Sigmoid colon (tissue), 7 donors: ENCODE data around the gene ANO1. TPM values are rescaled to one million over a fixed set of nuclear protein-coding genes. Genes with fewer than 3 reads are reported as not detected.

Experiments used
- DNase-seq: peaks from one replicate; pipeline ENCODE4 v3.0.0-alpha.2; 2019
- H3K27ac ChIP-seq, 4 donors: fragments of 200-600 bp; sonication (generic); one replicate each; pipeline ENCODE4 v1.5.1; 2016 to 2019; ENCODE audit warnings: mild to moderate bottlenecking in 1 of 4
- H3K27me3 ChIP-seq, 3 donors: fragments of 200-600 bp; sonication (generic); one replicate each; pipeline ENCODE4 v1.5.1; 2019; ENCODE audit warnings: mild to moderate bottlenecking in 1 of 3
- H3K36me3 ChIP-seq, 4 donors: fragments of 200-600 bp; sonication (generic); one replicate each; pipeline ENCODE4 v1.5.1; 2016 to 2019
- H3K4me1 ChIP-seq, 4 donors: fragments of 200-600 bp; sonication (generic); one replicate each; pipeline ENCODE4 v1.5.1; 2017 to 2019
- H3K4me3 ChIP-seq, 4 donors: fragments of 200-600 bp; sonication (generic); one replicate each; pipeline ENCODE4 v1.5.1; 2017 to 2019; ENCODE audit warnings: mild to moderate bottlenecking in 2 of 4, moderate library complexity in 1 of 4
- H3K9me3 ChIP-seq, 4 donors: fragments of 200-600 bp in 3 of 4; sonication (generic) in 3 of 4; one replicate each; pipeline versions ENCODE4 v1.5.1 to v1.6.1; 2013 to 2019
- EP300 ChIP-seq, 4 donors: sonication (generic); formaldehyde crosslinking; IDR thresholded peaks; one replicate each; pipeline ENCODE4 v1.6.1; 2017; ENCODE audit warnings: antibody characterized with exemption in 4 of 4
- POLR2A ChIP-seq, 2 donors: fragments of 450-650 bp; IDR thresholded peaks; one replicate each; pipeline ENCODE4 v1.6.1; 2016; ENCODE audit warnings: antibody characterized with exemption in 2 of 2, mild to moderate bottlenecking in 2 of 2, moderate library complexity in 2 of 2
- POLR2AphosphoS5 ChIP-seq, 4 donors: sonication (generic); formaldehyde crosslinking; IDR thresholded peaks; one replicate each; pipeline ENCODE4 v1.6.1; 2017; ENCODE audit warnings: antibody characterized with exemption in 4 of 4
- WGBS, 2 donors: extraction: QIAGEN DNeasy Blood & Tissue Kit; methylation state at CpG; one replicate each; pipeline ENCODE4 v1.1.7; 2013; 5-methylcytosine and 5-hydroxymethylcytosine counted together
- intact Hi-C: fragments of 100-400 bp; cut with DNase I; formaldehyde crosslinking; loops from one replicate; pipeline ENCODE4 v1.15.1; 2023
- polyA plus RNA-seq, 3 donors: library from polyadenylated mRNA; stranded (reverse); fragments of 200-250 nt; gene quantifications; one replicate each; pipeline ENCODE4 v1.2.3, GENCODE V29; 2013
- total RNA-seq, 4 donors: library from RNA; depleted of rRNA; stranded (reverse); fragments of >200 nt; gene quantifications; one replicate each; pipeline ENCODE4 v1.1.0, GENCODE V29; 2016
- TF ChIP-seq, protein P1 (sequence below), 4 experiments: fragments of 450-650 bp in 3 of 4; fragments of 200-600 bp in 1 of 4; IDR thresholded peaks; one replicate each; pipeline ENCODE4 v1.5.1; 2016 to 2019; ENCODE audit warnings: antibody characterized with exemption in 4 of 4, mild to moderate bottlenecking in 3 of 4, moderate library complexity in 2 of 4
- donor health status: healthy with polysubstance abuse.
- donor health status: Bipolar disorder and iron deficiency.
- donor health status: healthy.

ANO1 gene
- total and polyA plus RNA-seq, 7 donors = 0.60 to 33.9 (median 17.4) TPM

DNA sequence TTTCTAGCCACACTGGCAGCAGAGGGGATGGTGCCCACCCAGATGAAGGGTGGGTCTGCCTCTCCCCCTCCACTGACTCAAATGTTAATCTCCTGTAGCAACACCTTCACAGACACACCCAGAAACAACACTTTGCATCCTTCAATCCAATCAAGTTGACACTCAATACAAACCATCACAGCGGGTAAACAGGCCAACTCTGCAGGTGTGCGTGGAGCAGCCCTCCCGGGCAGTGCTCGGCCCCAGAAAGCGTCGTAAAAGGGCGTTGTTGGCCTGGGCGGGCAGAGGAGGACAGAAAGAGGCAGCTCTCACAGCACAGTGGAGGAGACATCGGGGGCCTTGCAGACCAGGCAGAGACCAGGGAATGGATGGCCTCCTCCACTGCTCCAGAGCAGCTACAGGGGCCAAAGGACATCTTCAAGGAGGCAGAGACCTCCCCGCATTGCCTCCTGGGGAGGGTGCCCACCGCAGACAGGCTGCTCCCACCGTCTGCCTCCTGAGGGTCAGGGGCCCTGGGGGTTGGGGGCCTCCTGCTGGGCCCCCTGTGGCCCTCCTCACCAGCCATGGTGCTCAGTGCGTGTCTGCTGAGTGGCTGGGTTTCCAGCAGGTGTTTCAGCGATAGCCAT, 68.9 kb downstream of the ANO1 start:
- intact Hi-C loops = no loop called here
- 35 to 54% methylated on average over 14 of the region's 14 CpGs for WGBS, 2 donors

DNA sequence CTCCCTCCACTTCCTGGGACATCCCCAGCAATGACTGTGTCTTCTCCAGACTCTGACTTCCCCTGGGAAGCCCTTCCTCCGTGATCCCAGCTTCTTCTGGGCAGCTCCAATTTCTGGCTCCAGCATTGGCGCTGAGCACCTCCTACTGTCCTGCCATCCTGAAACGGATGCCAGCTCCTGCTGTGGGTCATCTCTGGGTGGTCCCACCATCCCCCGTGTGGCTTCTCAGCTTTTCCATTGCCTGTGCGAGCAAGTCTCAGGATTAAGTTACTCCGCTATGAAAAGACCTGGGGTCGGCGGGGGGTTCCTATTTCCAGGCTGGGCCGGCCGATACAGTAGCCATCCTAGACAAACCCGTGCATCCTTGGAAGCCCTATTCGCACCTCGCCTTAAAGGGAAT, 69.6 kb downstream of the ANO1 start:
- Histone ChIP-seq H3K9me3 (no peaks in the 10 kb centered on the region), H3K4me1 (no peaks in the 10 kb centered on the region), H3K4me3 (no peak overlapping the region), H3K27me3 (peaks cover 0 to 27% (median 8%) of the 10 kb centered on the region in 3 donors), H3K27ac (no peak overlapping the region), H3K36me3 (no peaks in the 10 kb centered on the region)
- no peak for TF ChIP-seq POLR2AphosphoS5 (IDR thresholded peaks at IDR 0.05)
- TF ChIP-seq EP300 (IDR thresholded peaks at IDR 0.05) = no peak
- TF ChIP-seq POLR2A (IDR thresholded peaks at IDR 0.05) = no peak
- TF ChIP-seq, protein P1, sequence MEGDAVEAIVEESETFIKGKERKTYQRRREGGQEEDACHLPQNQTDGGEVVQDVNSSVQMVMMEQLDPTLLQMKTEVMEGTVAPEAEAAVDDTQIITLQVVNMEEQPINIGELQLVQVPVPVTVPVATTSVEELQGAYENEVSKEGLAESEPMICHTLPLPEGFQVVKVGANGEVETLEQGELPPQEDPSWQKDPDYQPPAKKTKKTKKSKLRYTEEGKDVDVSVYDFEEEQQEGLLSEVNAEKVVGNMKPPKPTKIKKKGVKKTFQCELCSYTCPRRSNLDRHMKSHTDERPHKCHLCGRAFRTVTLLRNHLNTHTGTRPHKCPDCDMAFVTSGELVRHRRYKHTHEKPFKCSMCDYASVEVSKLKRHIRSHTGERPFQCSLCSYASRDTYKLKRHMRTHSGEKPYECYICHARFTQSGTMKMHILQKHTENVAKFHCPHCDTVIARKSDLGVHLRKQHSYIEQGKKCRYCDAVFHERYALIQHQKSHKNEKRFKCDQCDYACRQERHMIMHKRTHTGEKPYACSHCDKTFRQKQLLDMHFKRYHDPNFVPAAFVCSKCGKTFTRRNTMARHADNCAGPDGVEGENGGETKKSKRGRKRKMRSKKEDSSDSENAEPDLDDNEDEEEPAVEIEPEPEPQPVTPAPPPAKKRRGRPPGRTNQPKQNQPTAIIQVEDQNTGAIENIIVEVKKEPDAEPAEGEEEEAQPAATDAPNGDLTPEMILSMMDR (IDR thresholded peaks at IDR 0.05) = no peak
- 82 to 83% methylated on average over 13 of the region's 13 CpGs for WGBS, 2 donors
- no peak for DNase-seq
- intact Hi-C loops = no loop called here

More for the DNA sequence above, 68.9 kb downstream of the ANO1 start:
- no peak for DNase-seq
- no peak overlapping the region for H3K27ac ChIP-seq
- H3K9me3 ChIP-seq = no peaks in the 10 kb centered on the region
- no peak overlapping the region for H3K4me3 ChIP-seq
- H3K36me3 ChIP-seq = no peaks in the 10 kb centered on the region
- H3K4me1 ChIP-seq = peaks cover 0 to 3% (median under 1%) of the 10 kb centered on the region in 4 donors
- TF ChIP-seq, protein P1 (IDR thresholded peaks at IDR 0.05) = no peak
- TF ChIP-seq POLR2A (IDR thresholded peaks at IDR 0.05) = no peak
- TF ChIP-seq POLR2AphosphoS5 (IDR thresholded peaks at IDR 0.05) = no peak
- TF ChIP-seq EP300 (IDR thresholded peaks at IDR 0.05) = no peak
- H3K27me3 ChIP-seq = peaks cover 0 to 34% (median 15%) of the 10 kb centered on the region in 3 donors

DNA sequence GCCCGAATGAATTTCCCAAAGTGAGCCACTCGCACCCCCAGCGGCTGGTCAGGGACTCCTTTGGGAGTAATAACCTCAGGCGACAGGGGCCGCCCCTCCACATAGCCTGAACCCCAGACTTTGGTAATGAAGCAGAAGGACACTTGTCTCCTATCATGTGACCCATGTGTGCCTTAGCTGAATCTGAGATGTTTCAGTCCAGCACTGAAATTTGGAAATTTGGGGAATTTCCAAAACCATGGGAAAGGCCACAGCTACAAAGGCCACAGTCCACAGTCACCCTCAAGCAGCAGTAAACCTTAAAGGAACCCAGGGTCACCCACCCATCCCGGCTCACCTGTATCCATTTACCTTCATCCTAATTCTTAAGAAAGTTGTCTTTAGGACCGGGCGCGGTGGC, 73.6 kb downstream of the ANO1 start:
- no peak overlapping the region for H3K27ac ChIP-seq
- intact Hi-C loops = no loop called here
- 92 to 95% methylated on average over 9 of the region's 9 CpGs for WGBS, 2 donors

DNA sequence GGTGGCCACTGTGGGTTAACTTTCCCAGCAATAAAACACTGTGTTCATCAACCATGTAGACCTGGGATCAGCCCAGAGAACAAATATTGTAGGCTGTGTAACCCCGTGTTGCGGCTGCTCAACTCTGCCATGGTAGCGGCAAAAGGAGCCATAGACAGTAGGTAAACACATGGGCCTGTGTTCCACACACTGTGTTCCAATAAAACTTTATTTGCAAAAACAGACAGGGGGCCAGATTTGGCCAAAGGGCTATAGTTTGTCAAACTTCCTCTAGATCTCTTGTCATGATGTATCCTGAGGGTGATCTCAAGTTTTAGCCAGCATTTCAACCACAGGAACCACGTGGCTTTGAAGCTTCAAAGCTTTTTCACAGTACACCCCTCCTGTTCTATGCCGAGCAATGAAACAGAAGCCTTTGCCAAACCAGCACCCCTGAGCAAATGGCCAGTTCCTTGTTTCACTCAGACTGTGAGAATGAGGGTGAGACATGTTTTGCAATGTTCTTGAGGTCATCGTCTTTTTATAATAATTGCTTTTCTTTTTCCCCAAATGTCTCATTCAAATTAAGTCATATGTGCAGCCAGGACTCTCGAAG, 75.1 kb downstream of the ANO1 start:
- WGBS, 2 donors = 71 to 79% methylated on average over 7 of the region's 7 CpGs
- Histone ChIP-seq H3K36me3 (no peaks in the 10 kb centered on the region), H3K4me1 (no peaks in the 10 kb centered on the region), H3K27ac (no peak overlapping the region), H3K4me3 (no peak overlapping the region), H3K27me3 (no peaks in the 10 kb centered on the region), H3K9me3 (no peaks in the 10 kb centered on the region)
- intact Hi-C loops = no loop called here
- no peak for TF ChIP-seq EP300 (IDR thresholded peaks at IDR 0.05)
- TF ChIP-seq, protein P1 (IDR thresholded peaks at IDR 0.05) = no peak
- TF ChIP-seq POLR2AphosphoS5 (IDR thresholded peaks at IDR 0.05) = no peak
- TF ChIP-seq POLR2A (IDR thresholded peaks at IDR 0.05) = no peak
- no peak for DNase-seq

More for the DNA sequence above, 73.6 kb downstream of the ANO1 start:
- Histone ChIP-seq H3K27me3 (no peaks in the 10 kb centered on the region), H3K4me3 (no peak overlapping the region), H3K36me3 (no peaks in the 10 kb centered on the region), H3K4me1 (no peaks in the 10 kb centered on the region), H3K9me3 (no peaks in the 10 kb centered on the region)
- TF ChIP-seq EP300 (IDR thresholded peaks at IDR 0.05) (no peak), POLR2AphosphoS5 (IDR thresholded peaks at IDR 0.05) (no peak), POLR2A (IDR thresholded peaks at IDR 0.05) (no peak)
- TF ChIP-seq, protein P1 (IDR thresholded peaks at IDR 0.05) = no peak
- no peak for DNase-seq
